Spleen (tissue), 7 donors: ENCODE data around the gene BLMH.

Experiments
- POLR2A ChIP-seq, 3 donors: fragments of 450-650 bp; IDR thresholded peaks; one replicate each; pipeline ENCODE4 v1.5.1; 2017; ENCODE audit warnings: antibody characterized with exemption in 3 of 3, mild to moderate bottlenecking in 1 of 3
- TF ChIP-seq, protein P1 (sequence below), 11 experiments: fragments of 200-600 bp in 7 of 11; fragments of 450-650 bp in 4 of 11; sonication (generic) in 4 of 11; IDR thresholded peaks in 8 of 11; conservative IDR thresholded peaks in 3 of 11; 1 replicate in 7 of 11; 2 replicates in 4 of 11; pipeline versions ENCODE4 v1.4.0 to v1.8.0; 2016 to 2021; ENCODE audit warnings: antibody characterized with exemption in 11 of 11, inconsistent platforms in 4 of 11, mild to moderate bottlenecking in 1 of 11
- donor health status: DM: no; HTN: no; CAD: no; lungs with moderate emphysema.
- donor health status: DM: no; HTN: no; CAD: no.
- donor health status: DM: no; HTN: no; CAD: no.

- TF ChIP-seq, protein P1, sequence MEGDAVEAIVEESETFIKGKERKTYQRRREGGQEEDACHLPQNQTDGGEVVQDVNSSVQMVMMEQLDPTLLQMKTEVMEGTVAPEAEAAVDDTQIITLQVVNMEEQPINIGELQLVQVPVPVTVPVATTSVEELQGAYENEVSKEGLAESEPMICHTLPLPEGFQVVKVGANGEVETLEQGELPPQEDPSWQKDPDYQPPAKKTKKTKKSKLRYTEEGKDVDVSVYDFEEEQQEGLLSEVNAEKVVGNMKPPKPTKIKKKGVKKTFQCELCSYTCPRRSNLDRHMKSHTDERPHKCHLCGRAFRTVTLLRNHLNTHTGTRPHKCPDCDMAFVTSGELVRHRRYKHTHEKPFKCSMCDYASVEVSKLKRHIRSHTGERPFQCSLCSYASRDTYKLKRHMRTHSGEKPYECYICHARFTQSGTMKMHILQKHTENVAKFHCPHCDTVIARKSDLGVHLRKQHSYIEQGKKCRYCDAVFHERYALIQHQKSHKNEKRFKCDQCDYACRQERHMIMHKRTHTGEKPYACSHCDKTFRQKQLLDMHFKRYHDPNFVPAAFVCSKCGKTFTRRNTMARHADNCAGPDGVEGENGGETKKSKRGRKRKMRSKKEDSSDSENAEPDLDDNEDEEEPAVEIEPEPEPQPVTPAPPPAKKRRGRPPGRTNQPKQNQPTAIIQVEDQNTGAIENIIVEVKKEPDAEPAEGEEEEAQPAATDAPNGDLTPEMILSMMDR (IDR thresholded peaks at IDR 0.05 in 8 of 11, conservative IDR thresholded peaks at IDR 0.05 in 3 of 11): no peak
- TF ChIP-seq POLR2A (IDR thresholded peaks at IDR 0.05): no peak
Measured at GRCh38 chr17:30312226-30312625, 20.5 kb upstream of the BLMH start.
